Muscle layer of colon (tissue), 2 donors: ENCODE measurements around the gene CDNF.
A peak's percentile ranks its signal among the peaks of the same experiment; 100 is the strongest.
"Not testable (repeated sequence)": the region's sequence is repeated elsewhere in the genome, so short reads cannot be mapped to it uniquely, and the experiment has no call there.

ENCODE experiments used
- H3K27ac ChIP-seq: one replicate; pipeline ENCODE4 v1.7.0; 2013; ENCODE audit warnings: low read depth, mild to moderate bottlenecking, low read length, moderate library complexity
- H3K27me3 ChIP-seq, 2 donors: one replicate each; pipeline ENCODE4 v1.7.0; 2013; ENCODE audit warnings: low read length in 2 of 2, mild to moderate bottlenecking in 2 of 2; ENCODE audit not compliant: insufficient read depth in 2 of 2, control insufficient read depth in 1 of 2
- H3K36me3 ChIP-seq: one replicate; pipeline ENCODE4 v1.7.0; 2013; ENCODE audit warnings: mild to moderate bottlenecking, low read length; ENCODE audit not compliant: insufficient read depth
- H3K4me1 ChIP-seq: one replicate; pipeline ENCODE4 v1.7.0; 2013; ENCODE audit warnings: mild to moderate bottlenecking, low read length; ENCODE audit not compliant: insufficient read depth
- H3K4me3 ChIP-seq, 2 donors: one replicate each; pipeline ENCODE4 v1.7.0; 2013; ENCODE audit warnings: low read length in 2 of 2, low read depth in 1 of 2, mild to moderate bottlenecking in 1 of 2, moderate library complexity in 1 of 2
- H3K9ac ChIP-seq: one replicate; pipeline ENCODE4 v1.7.0; 2013; ENCODE audit warnings: low read length
- H3K9me3 ChIP-seq: one replicate; pipeline ENCODE4 v1.7.0; 2013; ENCODE audit warnings: mild to moderate bottlenecking, low read length
- donor health status: abdominal sarcoma.
- donor health status: Adenocarcinoma of cecum.

CDNF gene

DNA sequence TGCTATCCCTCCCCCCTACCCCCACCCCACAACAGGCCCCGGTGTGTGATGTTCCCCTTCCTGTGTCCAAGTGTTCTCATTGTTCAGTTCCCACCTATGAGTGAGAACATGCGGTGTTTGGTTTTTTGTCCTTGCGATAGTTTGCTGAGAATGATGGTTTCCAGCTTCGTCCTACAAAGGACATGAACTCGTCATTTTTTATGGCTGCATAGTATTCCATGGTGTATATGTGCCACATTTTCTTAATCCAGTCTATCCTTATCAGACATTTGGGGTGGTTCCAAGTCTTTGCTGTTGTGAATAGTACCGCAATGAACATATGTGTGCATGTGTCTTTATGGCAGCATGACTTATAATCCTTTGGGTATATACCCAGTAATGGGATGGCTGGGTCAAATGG is 26.6 kb upstream of the CDNF start:
- not testable (repeated sequence) for H3K9ac ChIP-seq, H3K9me3 ChIP-seq, H3K27me3 ChIP-seq, H3K4me3 ChIP-seq, H3K4me1 ChIP-seq, H3K27ac ChIP-seq
- H3K36me3 ChIP-seq, result peaks cover 22% of the 10 kb centered on the region

DNA sequence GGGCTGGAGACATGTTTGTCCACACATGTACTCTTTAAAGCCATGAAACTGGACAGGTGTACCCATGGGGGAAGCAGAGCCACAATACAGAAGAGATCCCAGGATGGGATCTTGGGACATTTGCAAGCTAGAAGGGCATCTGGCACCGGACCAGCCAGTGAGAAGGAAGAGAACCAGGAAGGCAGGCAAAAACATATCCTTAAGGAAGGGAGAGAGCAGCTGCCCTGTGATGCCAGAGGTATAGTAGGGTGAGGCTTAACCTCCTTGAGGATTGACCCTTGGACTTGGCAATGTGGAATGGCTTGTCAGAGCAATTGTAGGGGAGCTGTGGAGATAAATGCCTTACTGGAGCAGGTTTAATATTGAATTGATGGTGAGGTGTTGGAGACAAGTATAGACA is 23.0 kb upstream of the CDNF start:
- H3K27ac ChIP-seq, result no peak overlapping the region
- H3K36me3 ChIP-seq, result peaks cover 15% of the 10 kb centered on the region

DNA sequence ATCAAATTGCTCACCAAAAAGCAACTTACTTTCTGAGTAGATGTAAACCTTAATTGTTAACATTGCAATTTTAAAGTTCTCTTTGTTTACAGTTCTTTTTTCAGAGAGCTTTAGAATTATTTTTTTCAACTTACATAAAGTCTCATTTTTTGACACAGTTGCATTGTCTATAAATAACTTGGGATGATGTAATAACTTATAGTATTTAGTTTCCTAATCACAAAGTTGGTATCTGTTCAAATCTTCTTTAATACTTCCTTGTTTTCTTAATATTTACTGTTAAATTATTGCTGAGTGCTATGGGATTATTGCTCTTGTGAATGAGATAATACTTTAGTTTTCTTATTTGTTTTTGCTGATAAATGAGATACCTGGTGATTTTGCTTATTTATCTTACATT is 21.9 kb upstream of the CDNF start:
- H3K36me3 ChIP-seq, result peaks cover 17% of the 10 kb centered on the region
- no peaks in the 10 kb centered on the region for H3K9me3 ChIP-seq
- no peaks in the 10 kb centered on the region for H3K27me3 ChIP-seq

More for the DNA sequence above, 23.0 kb upstream of the CDNF start:
- H3K9ac ChIP-seq, result no peak overlapping the region
- no peaks in the 10 kb centered on the region for H3K4me1 ChIP-seq
- H3K27me3 ChIP-seq, result no peaks in the 10 kb centered on the region
- H3K9me3 ChIP-seq, result no peaks in the 10 kb centered on the region
- no peak overlapping the region for H3K4me3 ChIP-seq

DNA sequence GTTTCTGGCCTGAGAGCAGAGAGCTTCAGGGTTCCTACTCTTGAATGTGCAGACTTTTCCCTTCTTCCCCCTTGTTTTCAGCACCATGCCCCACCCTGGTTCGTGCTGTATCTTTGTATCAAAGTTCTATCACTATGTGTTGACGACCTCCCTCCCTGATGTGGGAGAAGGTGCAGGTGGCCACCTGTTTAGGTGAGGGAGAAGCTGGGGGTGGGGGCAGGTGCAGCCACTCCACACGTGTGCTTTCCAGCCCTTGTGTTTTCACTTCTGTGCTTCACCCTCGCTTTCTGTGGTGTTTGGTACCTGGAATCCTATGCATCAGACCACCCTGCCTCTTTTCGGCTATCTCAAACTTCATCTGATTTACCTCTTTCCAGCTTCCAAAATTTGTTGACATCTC is 21.2 kb upstream of the CDNF start:
- Histone ChIP-seq H3K4me3 (no peak overlapping the region), H3K9me3 (no peaks in the 10 kb centered on the region), H3K27ac (no peak overlapping the region), H3K4me1 (no peaks in the 10 kb centered on the region), H3K36me3 (peaks cover 17% of the 10 kb centered on the region), H3K27me3 (no peaks in the 10 kb centered on the region), H3K9ac (no peak overlapping the region)

More for the DNA sequence above, 21.9 kb upstream of the CDNF start:
- H3K27ac ChIP-seq, result no peak overlapping the region
- H3K4me3 ChIP-seq, result no peak overlapping the region
- H3K9ac ChIP-seq, result no peak overlapping the region
- no peaks in the 10 kb centered on the region for H3K4me1 ChIP-seq

GRCh38 chr10:14858338-14858960 is 20.6 kb upstream of the CDNF start:
- Histone ChIP-seq H3K4me1 (no peaks in the 10 kb centered on the region), H3K9me3 (no peaks in the 10 kb centered on the region), H3K36me3 (peaks cover 17% of the 10 kb centered on the region), H3K27ac (no peak overlapping the region), H3K9ac (no peak overlapping the region), H3K4me3 (no peak overlapping the region), H3K27me3 (no peaks in the 10 kb centered on the region)

DNA sequence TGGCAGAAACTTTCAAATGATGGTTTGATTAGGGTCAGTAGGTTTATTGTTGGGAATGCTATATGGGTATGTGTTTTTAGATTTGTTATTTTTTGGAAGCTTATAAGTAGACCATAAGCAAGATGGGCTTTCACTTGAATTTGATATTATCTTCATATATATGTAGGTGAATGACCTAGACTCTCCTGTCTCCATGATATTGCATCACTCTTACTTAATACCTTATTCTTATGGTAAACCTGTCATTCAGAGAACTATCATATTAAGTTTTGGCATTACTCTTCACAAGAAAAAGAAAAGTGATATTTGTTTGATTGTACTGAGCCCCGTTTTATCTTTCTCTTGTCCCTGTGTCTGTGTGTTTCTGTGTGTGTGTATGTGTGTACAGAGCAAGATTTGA is 17.6 kb upstream of the CDNF start:
- no peak overlapping the region for H3K27ac ChIP-seq
- H3K36me3 ChIP-seq, result peaks cover 15% of the 10 kb centered on the region
- no peaks in the 10 kb centered on the region for H3K9me3 ChIP-seq

GRCh38 chr10:14852236-14852635 is 14.4 kb upstream of the CDNF start:
- Histone ChIP-seq H3K4me1 (no peaks in the 10 kb centered on the region), H3K9me3 (no peaks in the 10 kb centered on the region), H3K4me3 (no peak overlapping the region), H3K36me3 (peaks cover 10% of the 10 kb centered on the region), H3K9ac (no peak overlapping the region), H3K27ac (no peak overlapping the region), H3K27me3 (no peaks in the 10 kb centered on the region)

More for the DNA sequence above, 17.6 kb upstream of the CDNF start:
- no peaks in the 10 kb centered on the region for H3K4me1 ChIP-seq
- H3K27me3 ChIP-seq, result no peaks in the 10 kb centered on the region
- no peak overlapping the region for H3K4me3 ChIP-seq
- H3K9ac ChIP-seq, result no peak overlapping the region

GRCh38 chr10:14844948-14845347 is 7.1 kb upstream of the CDNF start:
- H3K36me3 ChIP-seq, result peaks cover 31% of the 10 kb centered on the region

GRCh38 chr10:14843327-14843988 is 5.6 kb upstream of the CDNF start:
- H3K4me1 ChIP-seq, result peaks cover 8% of the 10 kb centered on the region
- H3K9me3 ChIP-seq, result no peaks in the 10 kb centered on the region
- no peak overlapping the region for H3K4me3 ChIP-seq
- H3K27ac ChIP-seq, result no peak overlapping the region
- peaks cover 31% of the 10 kb centered on the region for H3K36me3 ChIP-seq
- no peak overlapping the region for H3K9ac ChIP-seq
- no peaks in the 10 kb centered on the region for H3K27me3 ChIP-seq

More at GRCh38 chr10:14844948-14845347, 7.1 kb upstream of the CDNF start:
- Histone ChIP-seq H3K27me3 (no peaks in the 10 kb centered on the region), H3K9ac (no peak overlapping the region), H3K9me3 (no peaks in the 10 kb centered on the region), H3K4me3 (no peak overlapping the region), H3K4me1 (no peaks in the 10 kb centered on the region), H3K27ac (no peak overlapping the region)

DNA sequence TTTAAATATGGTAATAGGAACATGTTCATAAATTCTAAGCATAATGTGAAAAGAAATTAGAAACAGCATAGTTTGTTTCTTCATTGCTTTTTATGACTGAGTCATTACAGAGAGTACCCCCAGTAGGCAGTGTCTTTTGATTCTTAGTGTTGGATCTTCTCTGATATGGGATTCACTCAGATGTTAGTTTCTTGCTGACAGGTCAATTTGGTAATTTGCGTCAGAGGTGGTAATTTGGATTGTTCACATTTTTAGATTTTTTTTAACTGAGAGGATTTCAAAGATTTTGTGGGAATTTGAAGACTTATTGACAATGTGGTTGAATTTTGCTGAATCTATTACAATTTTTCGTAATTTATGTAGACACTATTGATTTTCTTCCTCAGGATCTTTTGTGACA is 2.3 kb upstream of the CDNF start:
- no peak overlapping the region for H3K9ac ChIP-seq
- no peaks in the 10 kb centered on the region for H3K27me3 ChIP-seq
- H3K4me3 ChIP-seq, result no peak overlapping the region
- H3K27ac ChIP-seq, result no peak overlapping the region
- peaks cover 22% of the 10 kb centered on the region for H3K4me1 ChIP-seq
- H3K9me3 ChIP-seq, result no peaks in the 10 kb centered on the region
- peaks cover 31% of the 10 kb centered on the region for H3K36me3 ChIP-seq

DNA sequence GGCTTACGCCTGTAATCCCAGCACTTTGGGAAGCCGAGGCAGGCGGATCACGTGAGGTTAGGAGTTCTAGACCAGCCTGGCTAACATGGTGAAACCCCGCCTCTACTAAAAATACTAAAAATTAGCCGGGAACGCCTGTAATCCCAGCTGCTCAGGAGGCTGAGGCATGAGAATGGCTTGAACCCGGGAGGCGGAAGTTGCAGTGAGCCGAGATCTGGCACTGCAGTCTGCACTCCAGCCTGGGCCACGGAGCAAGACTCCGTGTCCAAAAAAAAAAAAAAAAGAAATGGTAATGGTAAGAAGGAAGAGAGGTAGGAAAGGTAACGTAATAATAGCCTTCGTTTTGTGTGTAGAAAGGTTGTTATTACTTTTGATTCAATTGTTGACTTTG is 1.5 kb upstream of the CDNF start:
- no peaks in the 10 kb centered on the region for H3K27me3 ChIP-seq
- peak overlapping the region; percentile 65 for H3K9ac ChIP-seq
- H3K36me3 ChIP-seq, result peaks cover 31% of the 10 kb centered on the region
- H3K4me1 ChIP-seq, result peaks cover 22% of the 10 kb centered on the region
- H3K9me3 ChIP-seq, result no peaks in the 10 kb centered on the region
- peak overlapping the region; percentile 84 for H3K27ac ChIP-seq
- peak overlapping the region; percentile 89 to 99 for H3K4me3 ChIP-seq
